Right renal pelvis (tissue), 4 donors: ENCODE measurements around the gene BECN2. TPM values are rescaled to one million over a fixed set of nuclear protein-coding genes. Genes with fewer than 3 reads are reported as not detected.

Experiments used
- polyA plus RNA-seq, 4 donors: library from polyadenylated mRNA; unstranded; fragments of 120-200 nt; gene quantifications; one replicate each; pipeline ENCODE4 v1.2.1, GENCODE V29; 2013; ENCODE audit not compliant: insufficient read length in 4 of 4

Gene BECN2
- polyA plus RNA-seq, 4 donors, result not detected

Other genes starting within 250 kb of the BECN2 start
- 10 to 100 TPM; 10.6 to 14.0 (median 13.2) TPM for gene EXO1, start 109.6 kb upstream of the BECN2 start, polyA plus RNA-seq
- gene MAP1LC3C, start 41.3 kb downstream of the BECN2 start, polyA plus RNA-seq, result 1 to 10 TPM in 2 of 4 donors, under 1 TPM in 2; 0.83 to 1.5 (median 1.1) TPM